Measurements from ENCODE around the gene MXRA8.

DNA sequence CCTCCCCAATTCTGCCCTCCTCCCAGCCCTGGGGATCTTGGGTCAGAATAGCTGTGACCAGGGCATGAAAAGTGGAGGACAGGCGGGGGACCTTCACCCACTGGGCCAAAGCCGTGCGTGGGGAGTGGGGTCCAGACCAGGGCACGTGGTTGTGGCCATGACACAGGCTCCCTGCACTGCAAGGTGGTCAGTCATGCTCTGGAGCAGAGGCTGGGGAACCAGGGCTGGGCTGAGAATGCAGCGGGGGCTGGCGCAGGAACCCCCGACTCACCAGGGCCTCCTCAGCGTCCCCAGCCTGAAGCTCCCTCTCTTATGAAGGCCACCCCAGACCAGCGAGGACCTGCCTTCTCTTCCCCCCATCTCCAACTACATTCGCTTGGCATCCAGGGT is 11.9 kb downstream of the MXRA8 start:
- TF ChIP-seq, protein P1, sequence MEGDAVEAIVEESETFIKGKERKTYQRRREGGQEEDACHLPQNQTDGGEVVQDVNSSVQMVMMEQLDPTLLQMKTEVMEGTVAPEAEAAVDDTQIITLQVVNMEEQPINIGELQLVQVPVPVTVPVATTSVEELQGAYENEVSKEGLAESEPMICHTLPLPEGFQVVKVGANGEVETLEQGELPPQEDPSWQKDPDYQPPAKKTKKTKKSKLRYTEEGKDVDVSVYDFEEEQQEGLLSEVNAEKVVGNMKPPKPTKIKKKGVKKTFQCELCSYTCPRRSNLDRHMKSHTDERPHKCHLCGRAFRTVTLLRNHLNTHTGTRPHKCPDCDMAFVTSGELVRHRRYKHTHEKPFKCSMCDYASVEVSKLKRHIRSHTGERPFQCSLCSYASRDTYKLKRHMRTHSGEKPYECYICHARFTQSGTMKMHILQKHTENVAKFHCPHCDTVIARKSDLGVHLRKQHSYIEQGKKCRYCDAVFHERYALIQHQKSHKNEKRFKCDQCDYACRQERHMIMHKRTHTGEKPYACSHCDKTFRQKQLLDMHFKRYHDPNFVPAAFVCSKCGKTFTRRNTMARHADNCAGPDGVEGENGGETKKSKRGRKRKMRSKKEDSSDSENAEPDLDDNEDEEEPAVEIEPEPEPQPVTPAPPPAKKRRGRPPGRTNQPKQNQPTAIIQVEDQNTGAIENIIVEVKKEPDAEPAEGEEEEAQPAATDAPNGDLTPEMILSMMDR (IDR thresholded peaks at IDR 0.05; ENCODE audit: low read depth, low read length), result no peak
- TF ChIP-seq POLR2A (IDR thresholded peaks at IDR 0.05; ENCODE audit: extremely low read depth, insufficient read length), result no peak
